Myocyte (in vitro differentiated cells): ENCODE measurements around the gene ADRB1. TPM values are rescaled to one million over a fixed set of nuclear protein-coding genes. Genes with fewer than 3 reads are reported as not detected.

Source experiments
- DNase-seq: peaks from one replicate; pipeline ENCODE4 v3.0.0-alpha.2; 2012; ENCODE audit warnings: low read depth
- polyA plus RNA-seq: library from polyadenylated mRNA; unstranded; fragments of >200 nt; gene quantifications from one replicate; pipeline ENCODE4 v1.2.1, GENCODE V29; 2012; ENCODE audit warnings: missing spikeins
- total RNA-seq: library from RNA; depleted of rRNA; stranded (reverse); fragments of >200 nt; gene quantifications from 2 replicates; pipeline ENCODE4 v1.2.3, GENCODE V29; 2014

ADRB1 gene
- 0.67 TPM in 1 of 2 replicates, not detected in the other for total RNA-seq
- 0.10 TPM for polyA plus RNA-seq

- DNase-seq, result peak; percentile 67
Measured at GRCh38 chr10:114043532-114044246, at the start of gene ADRB1. Gene ADRB1 (plus strand): TSS chr10:114043866. CDS start chr10:114044133, 267 bp downstream.

DNA sequence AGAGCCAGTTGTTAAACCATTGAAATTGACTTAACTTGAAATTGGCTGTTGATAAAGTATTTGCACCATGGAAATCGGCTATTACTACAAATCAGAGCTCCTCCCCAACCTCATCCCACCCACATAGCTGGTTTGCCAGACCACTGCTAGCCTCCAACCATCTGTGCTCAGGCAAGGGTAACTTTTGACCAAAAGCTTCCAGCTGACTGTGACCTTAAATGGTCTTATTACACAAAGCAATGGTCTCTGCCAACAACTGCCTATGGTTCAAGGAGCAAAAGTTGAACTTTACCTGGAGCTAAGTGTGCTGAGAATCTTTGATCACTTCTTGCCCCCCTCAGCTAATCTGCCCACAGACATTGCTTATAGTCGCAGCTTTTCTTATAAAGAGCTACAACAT, 48.5 kb upstream of the ADRB1 start:
- DNase-seq, result no peak

GRCh38 chr10:113997428-113997827, 46.2 kb upstream of the ADRB1 start:
- DNase-seq, result no peak

- DNase-seq, result no peak
Measured at GRCh38 chr10:113999531-113999930, 44.1 kb upstream of the ADRB1 start.

GRCh38 chr10:114000457-114001010, 43.1 kb upstream of the ADRB1 start:
- no peak for DNase-seq

DNA sequence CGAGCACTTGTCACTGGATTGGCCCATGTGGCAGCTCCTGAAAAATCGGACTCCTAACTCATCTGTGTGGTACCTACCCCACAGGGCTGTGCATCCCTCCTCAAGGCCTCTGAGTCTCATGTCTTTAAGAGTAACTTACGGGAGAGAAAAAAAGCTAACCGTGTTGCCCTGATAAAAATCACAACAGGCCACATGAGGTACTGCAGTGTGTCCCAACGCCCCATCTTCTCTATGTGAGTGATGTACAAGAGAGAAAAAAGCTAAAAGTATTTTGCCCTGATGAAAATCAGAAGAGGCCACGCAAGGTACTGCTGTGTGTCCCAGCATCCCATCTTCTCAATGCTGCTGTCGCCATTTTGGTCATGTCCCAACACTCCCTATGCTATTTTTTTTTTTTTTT, 41.2 kb upstream of the ADRB1 start:
- no peak for DNase-seq

DNA sequence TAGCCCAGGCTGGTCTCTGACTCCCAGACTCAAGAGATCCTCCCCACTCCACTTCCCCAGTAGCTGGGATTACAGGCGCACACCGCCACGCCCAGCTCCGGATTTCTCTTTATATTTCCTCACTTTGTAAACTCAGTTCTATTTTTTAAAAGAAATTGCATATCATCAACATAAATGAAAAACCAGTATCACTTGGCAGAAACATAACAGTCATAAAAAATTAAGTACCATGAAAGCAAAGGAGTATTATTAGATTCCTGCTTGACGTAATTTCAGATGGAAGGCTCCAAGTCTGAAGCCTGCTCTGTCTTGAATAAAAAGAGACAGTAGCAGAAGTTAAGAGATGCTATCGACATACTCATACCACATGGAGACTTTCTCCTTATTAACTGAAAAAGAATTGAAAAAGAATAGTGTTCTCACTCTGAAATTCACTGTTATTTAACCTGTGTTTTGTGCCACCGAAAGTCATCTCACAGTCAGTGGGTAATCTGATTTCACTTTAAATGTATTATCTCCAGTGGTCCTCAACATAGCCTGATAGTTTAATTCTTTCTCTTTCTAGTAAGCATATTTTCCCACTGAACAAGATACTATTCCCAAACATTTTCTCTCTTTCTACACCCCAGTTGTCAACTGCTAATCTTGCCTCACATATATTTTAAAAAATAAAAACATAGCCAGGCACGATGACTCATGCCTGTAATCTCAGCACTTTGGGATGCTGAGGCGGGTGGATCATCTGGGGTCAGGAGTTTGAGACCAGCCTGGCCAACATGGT, 40.3 kb upstream of the ADRB1 start:
- no peak for DNase-seq

DNA sequence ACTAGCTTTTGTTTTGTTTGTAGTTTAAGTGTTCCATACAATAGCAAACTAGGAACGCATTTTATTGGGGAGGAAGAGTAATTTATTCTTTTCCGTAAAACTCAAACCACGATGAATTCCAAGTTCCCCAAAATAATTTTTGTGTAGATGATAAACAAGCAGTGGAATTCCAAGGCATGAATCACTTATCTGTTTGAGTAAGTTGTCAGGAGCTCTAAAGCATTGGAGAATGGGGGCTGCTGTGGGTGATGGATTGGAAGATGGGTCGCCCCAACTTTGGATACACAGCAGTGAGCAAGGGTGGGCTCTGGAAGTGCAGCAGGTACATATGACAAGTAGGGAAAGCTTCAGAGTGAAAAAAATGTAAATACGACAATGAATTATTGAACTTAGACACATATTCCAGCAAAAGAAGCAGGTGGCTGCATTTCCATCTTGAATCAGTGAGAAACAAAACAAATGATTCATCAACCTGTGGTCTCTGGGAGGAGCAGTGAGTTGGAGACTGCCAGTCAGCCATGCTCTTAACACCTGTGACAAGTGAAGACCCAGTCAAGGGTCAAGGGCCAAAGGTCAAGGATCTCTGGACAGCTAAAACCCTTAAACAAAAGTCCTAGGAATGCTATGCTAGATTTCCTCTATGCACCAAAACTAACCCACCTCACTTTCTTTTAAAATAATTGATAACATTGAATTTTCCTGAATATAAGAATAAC, 34.2 kb upstream of the ADRB1 start:
- DNase-seq, result no peak

- no peak for DNase-seq
Measured at GRCh38 chr10:114010316-114010715, 33.4 kb upstream of the ADRB1 start.

DNA sequence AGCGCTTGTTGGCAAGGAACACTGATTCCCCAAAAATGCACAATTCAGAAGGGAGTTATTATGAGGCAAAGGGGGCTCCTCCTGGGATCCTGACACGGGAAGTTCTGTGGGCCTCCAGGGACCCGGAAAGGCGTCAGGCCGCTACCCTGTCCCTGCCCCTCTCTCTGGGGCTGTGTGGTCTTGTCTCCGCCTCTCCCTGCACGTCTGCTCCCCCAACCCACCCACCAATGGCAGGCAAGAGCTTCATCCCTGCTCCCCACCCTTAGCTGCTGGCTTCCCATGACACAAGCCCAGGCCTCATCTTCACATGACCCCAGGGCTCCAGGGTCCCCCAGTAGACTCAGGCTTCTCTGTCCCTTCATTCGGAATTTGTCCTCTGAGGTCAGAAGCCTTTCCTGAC, 31.0 kb upstream of the ADRB1 start:
- no peak for DNase-seq

DNA sequence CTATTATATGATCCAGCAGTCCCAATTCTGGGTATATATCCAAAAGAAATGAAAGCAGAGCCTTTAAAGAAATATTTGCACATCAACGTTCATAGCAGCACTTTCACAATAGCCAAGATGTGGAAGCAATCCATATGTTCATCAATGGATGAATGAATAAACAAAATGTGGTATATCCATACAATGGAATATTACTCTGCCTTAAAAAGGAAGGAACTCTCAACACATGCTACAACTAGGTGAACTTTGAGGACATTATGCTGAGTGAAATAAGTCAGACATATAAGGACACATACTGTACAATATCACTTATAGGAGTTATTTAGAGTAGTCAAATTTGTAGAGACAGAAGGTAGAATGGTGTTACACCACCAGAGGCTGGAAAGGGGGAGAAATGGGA, 28.0 kb upstream of the ADRB1 start:
- no peak for DNase-seq

GRCh38 chr10:114017271-114017670, 26.4 kb upstream of the ADRB1 start:
- DNase-seq, result no peak

DNA sequence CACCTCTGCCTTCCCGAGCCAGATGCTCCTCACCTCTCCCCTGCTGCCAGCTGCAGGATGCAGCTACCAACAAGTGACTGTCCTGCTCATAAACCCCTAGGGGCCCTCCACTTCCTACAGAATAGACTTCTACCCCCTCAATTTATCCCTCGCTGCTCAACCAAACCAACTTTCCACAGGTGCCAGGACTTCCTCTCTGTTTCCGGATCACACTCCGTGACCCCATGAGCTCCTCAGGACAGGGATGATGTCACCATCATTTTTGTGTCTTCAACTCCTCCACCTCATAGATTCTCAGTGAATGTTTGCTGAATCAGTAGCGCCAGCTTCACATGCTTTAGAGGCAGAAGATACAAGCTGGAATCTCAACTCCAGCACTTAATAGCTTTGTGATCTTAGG, 25.8 kb upstream of the ADRB1 start:
- DNase-seq, result no peak

- DNase-seq, result no peak
Measured at GRCh38 chr10:114019226-114019625, 24.4 kb upstream of the ADRB1 start.

GRCh38 chr10:114021154-114021553, 22.5 kb upstream of the ADRB1 start:
- DNase-seq, result no peak

DNA sequence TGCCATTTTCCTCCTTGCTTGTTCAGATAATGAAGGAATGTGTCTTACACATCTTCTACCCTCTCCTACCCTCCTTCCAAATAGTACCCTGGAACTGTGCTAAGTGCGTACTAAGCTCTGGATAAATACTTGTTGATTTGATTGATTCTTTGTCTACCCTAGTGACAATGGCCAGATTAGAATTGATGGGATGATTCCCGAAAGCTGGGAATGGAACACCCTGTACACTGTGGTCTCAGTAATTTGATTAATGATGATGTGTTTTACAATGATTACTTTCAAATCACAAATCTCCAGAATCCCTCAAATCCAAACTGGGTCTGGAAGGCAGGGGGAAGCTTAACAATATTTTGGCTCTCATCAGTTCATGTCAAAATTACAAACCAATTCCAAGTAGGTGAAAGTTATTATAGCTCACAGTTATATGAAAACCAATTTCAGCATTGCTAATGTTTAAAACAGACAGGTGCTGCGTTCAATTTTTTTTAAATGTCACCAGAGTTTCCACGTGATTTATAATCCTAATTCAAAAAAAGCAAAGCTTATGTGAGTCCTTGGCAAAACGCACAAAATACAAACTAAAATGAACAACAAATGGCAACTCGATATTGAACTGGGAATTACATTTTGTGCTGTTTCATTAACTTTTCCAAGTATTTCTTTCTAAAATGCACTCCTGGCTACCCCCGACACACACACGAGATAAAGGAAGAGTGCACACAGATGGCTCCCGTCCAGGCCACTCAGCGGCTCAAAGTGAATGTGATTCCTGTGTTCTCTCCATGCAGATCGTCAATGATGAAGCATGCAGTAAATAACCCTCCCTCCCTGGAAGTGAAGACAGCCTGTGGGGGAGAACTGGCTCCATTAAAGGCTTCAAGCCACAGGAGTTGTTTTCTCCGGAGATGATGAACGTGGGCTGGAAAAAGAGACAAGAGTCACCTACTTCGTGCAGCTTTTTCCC, 21.7 kb upstream of the ADRB1 start:
- DNase-seq, result no peak

DNA sequence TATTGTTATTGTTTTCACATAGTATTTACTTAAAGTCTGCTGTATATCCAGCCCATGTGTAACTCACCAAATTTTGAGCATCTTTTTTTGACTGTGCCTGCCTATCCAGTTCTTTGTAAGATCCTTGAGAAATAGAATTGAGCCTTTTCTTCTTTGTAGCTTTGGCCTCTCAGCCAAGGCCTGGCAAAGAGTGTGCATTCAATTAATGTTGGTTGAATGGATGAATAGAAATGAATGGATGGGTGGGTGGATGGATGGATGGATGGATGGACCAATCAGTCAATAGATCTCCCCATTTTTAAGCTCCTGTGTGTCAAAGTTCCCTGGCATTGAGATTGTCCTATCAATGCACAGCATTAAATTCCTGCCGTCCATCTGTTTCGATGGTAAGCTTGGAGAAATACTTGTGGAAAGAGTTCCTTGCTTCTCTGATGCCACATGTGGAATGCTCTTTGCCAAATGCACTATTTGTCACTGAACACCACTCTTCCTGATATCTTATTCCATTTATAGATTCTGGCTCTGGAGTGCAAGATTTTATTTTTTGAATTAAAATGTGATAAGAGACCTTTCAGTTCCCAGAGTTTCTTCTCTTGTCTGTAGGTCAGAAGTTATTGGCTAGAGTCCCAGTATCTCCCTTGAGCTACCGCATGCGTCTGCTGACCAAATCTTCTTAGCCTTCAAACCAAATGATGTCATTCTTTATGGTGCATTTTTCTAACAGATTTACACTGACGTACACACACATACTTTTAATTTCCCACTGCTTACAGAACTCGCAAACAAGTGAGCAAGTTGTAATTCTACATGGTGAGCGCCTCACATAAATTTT, 20.7 kb upstream of the ADRB1 start:
- peak; percentile 27 for DNase-seq

DNA sequence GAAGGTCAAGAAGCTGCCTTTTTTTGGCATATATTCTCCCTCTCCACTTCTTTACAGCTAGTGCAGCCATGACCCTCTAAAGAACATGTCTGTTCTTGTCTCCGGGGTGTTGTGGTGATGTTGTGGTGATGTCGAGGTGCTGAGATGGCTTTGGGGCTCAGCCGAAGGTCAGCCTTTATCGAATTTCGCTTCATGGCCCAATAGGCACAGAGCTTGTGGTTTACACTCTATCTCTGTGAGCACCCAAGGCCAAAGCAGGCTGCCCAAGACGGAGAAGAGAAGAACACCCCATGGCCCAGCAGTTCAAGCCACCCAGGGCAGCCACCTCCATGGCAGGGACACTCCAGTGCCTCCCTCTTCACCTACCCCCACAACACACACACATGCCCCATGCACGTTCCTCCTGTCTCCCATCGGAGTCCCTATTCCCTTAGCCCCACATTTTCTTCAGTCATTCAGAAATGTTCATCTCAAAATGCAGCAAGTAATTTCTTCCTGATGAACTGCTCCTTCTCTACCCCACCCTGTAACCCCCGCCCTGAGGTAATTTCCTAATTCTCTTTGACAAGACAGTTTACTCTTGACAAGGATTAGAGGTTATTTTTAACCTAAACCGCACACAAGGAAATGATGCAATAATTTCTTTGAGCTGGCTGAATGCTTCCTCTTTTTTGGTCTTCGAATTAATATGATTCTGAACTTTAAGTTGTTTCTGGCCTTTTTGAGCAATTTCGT, 18.6 kb upstream of the ADRB1 start:
- peak; percentile 36 for DNase-seq

DNA sequence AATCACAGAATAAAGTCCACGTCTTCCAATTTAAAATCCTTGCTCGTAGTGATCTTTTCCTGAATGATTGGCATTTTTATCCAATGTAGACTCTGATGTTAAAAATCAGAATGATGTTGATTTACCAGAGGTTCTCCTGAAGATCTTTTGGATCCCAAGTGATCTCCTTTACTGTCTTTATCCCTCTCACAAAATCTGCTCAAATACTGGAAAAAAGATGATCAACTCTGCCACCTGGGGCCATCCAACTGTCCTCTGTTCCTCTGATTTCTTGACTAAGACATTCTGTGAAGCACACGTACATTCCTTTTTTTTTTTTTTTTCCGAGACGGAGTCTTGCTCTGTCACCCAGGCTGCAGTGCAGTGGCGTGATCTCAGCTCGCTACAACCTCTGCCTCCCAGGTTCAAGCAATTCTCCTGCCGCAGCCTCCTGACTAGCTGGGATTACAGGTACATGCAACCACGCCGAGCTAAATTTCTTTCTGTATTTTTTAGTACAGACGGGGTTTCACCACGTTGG, 18.0 kb upstream of the ADRB1 start:
- DNase-seq, result no peak
